SK-N-MC (cell line): ENCODE results near the gene DLEU7.

Experiments used
- EZH2 ChIP-seq: fragments of 200-600 bp; sonication (generic); IDR thresholded peaks from one replicate; pipeline ENCODE4 v1.6.1; 2017; ENCODE audit warnings: antibody characterized with exemption
- POLR2AphosphoS5 ChIP-seq: IDR thresholded peaks from 2 replicates; pipeline ENCODE4 v1.6.1; 2012; ENCODE audit warnings: mild to moderate bottlenecking, low read depth, low read length, borderline replicate concordance

- TF ChIP-seq POLR2AphosphoS5 (no peak), EZH2 (no peak)
Measured at GRCh38 chr13:50826035-50826434, 17.5 kb downstream of the DLEU7 start.
